HepG2 (cell line): ENCODE measurements around the gene ESYT2. TPM values are rescaled to one million over a fixed set of nuclear protein-coding genes. Genes with fewer than 3 reads are reported as not detected.

ENCODE experiments used
- ATAC-seq: fragments of 200-7000 bp; cut with Tn5 transposase; 3 replicates; pipeline ENCODE4 v1.9.1; 2020; ENCODE audit warnings: mild to moderate bottlenecking, moderate library complexity
- BruUV-seq: library from RNA; stranded (reverse); fragments of 400-500 nt; replicated peaks from 2 replicates; lab custom pipeline; 2021; lab: Mats Ljungman, UMichigan
- CTCF ChIA-PET: fragments of 300-600 bp; formaldehyde crosslinking; extraction: SDS; loops from one replicate; lab custom pipeline; 2021; ENCODE audit warnings: low total read pairs, inconsistent platforms, low intra/inter-chr PET ratio; lab: Yijun Ruan, JAX
- POLR2A ChIA-PET: fragments of 350-600 bp; sonication (Branson Sonifier 250); formaldehyde crosslinking; loops from one replicate; lab custom pipeline; 2020; ENCODE audit warnings: antibody characterized with exemption, inconsistent platforms; lab: Yijun Ruan, JAX
- DNase-seq: peaks from one replicate; pipeline ENCODE4 v3.0.0-alpha.2; 2015; ENCODE audit warnings: low spot score
- FAIRE-seq: peaks from 3 replicates; lab custom pipeline; 2011; peaks lifted over from hg19 to GRCh38; lab: Jason Lieb, UNC
- H2AFZ ChIP-seq: one replicate; pipeline ENCODE4 v1.6.1; 2011; ENCODE audit warnings: low read length, inconsistent platforms
- H3K27ac ChIP-seq: fragments of 300-600 bp; 3 replicates; pipeline ENCODE4 v1.8.0; 2011; ENCODE audit warnings: mixed run types, mild to moderate bottlenecking, mixed read lengths, low read length, inconsistent platforms; ENCODE audit not compliant: insufficient read depth; ENCODE audit errors: extremely low read length
- H3K27me3 ChIP-seq, 2 experiments: fragments of 200-600 bp in 1 of 2; 2 replicates in 1 of 2; 3 replicates in 1 of 2; pipeline versions ENCODE4 v1.6.0 to v1.8.0; 2011; ENCODE audit warnings: low read length in 2 of 2, mild to moderate bottlenecking in 2 of 2, moderate library complexity in 2 of 2, inconsistent platforms in 1 of 2; ENCODE audit not compliant: insufficient read depth in 2 of 2, control insufficient read depth in 1 of 2
- H3K36me3 ChIP-seq, 2 experiments: fragments of 200-600 bp in 1 of 2; replicated peaks in 1 of 2; 2 replicates in 1 of 2; 3 replicates in 1 of 2; pipeline versions ENCODE4 v1.5.1 to v1.8.0; 2011; ENCODE audit warnings: low read length in 2 of 2, inconsistent platforms in 1 of 2; ENCODE audit not compliant: insufficient read depth in 2 of 2, control insufficient read depth in 1 of 2
- H3K4me1 ChIP-seq: 2 replicates; pipeline ENCODE4 v1.5.1; 2012; ENCODE audit warnings: low read length, inconsistent platforms; ENCODE audit not compliant: insufficient read depth
- H3K4me2 ChIP-seq: 2 replicates; pipeline ENCODE4 v1.6.0; 2011; ENCODE audit warnings: low read depth, low read length, inconsistent platforms
- H3K4me3 ChIP-seq, 3 experiments: fragments of 200-600 bp in 1 of 3; sonication (generic), shearing (Covaris generic) in 1 of 3; replicated peaks in 1 of 3; 2 replicates each; pipeline ENCODE4 v1.5.1; 2011 to 2016; ENCODE audit warnings: low read length in 3 of 3, inconsistent platforms in 2 of 3, low read depth in 2 of 3, mild to moderate bottlenecking in 2 of 3, control low read depth in 1 of 3, mixed read lengths in 1 of 3; ENCODE audit not compliant: insufficient read depth in 1 of 3
- H3K79me2 ChIP-seq: one replicate; pipeline ENCODE4 v1.6.1; 2011; ENCODE audit warnings: low read length, inconsistent platforms; ENCODE audit not compliant: insufficient read depth
- H3K9ac ChIP-seq: 2 replicates; pipeline ENCODE4 v1.6.0; 2011; ENCODE audit warnings: mild to moderate bottlenecking, low read depth, low read length, inconsistent platforms; ENCODE audit not compliant: insufficient read depth
- H3K9me3 ChIP-seq: 2 replicates; pipeline ENCODE4 v1.5.1; 2012; ENCODE audit warnings: mild to moderate bottlenecking, low read length
- H4K20me1 ChIP-seq: 2 replicates; pipeline ENCODE4 v1.6.0; 2011; ENCODE audit warnings: inconsistent platforms, mild to moderate bottlenecking, low read length, moderate library complexity; ENCODE audit not compliant: insufficient read depth
- BCL6 ChIP-seq: IDR thresholded peaks from 2 replicates; pipeline ENCODE4 v1.6.1; 2016; ENCODE audit warnings: missing genetic modification reagents, missing compliant biosample characterization
- RAD21 ChIP-seq: fragments of 450-650 bp; formaldehyde crosslinking; IDR thresholded peaks from 2 replicates; pipeline ENCODE4 v1.5.0; 2020; ENCODE audit warnings: mild to moderate bottlenecking
- RARG ChIP-seq: sonication (generic); formaldehyde crosslinking; IDR thresholded peaks from 2 replicates; pipeline ENCODE4 v1.4.0; 2020; ENCODE audit warnings: low read depth, mild to moderate bottlenecking, missing genetic modification reagents
- ZBTB10 ChIP-seq: sonication (generic); formaldehyde crosslinking; IDR thresholded peaks from 2 replicates; pipeline ENCODE4 v1.4.0; 2020; ENCODE audit warnings: missing genetic modification reagents, borderline replicate concordance
- ZFAT ChIP-seq: sonication (generic); formaldehyde crosslinking; conservative IDR thresholded peaks from 2 replicates; pipeline ENCODE4 v1.8.1; 2023; ENCODE audit warnings: missing genetic modification reagents, inconsistent platforms
- ZNF296 ChIP-seq: sonication (generic); formaldehyde crosslinking; conservative IDR thresholded peaks from 2 replicates; pipeline ENCODE4 v1.5.0; 2020; ENCODE audit warnings: mild to moderate bottlenecking, missing genetic modification reagents
- ZNF33A ChIP-seq: sonication (generic); formaldehyde crosslinking; IDR thresholded peaks from 2 replicates; pipeline ENCODE4 v1.5.1; 2020; ENCODE audit warnings: missing genetic modification reagents, mild to moderate bottlenecking, moderate library complexity, borderline replicate concordance
- whole genome bisulfite sequencing: methylation state at CpG from one replicate; pipeline ENCODE4 v1.1.6; 2017; ENCODE audit warnings: low lambda C conversion rate; 5-methylcytosine and 5-hydroxymethylcytosine counted together
- in situ Hi-C: cut with HindIII; loops from 2 replicates; pipeline ENCODE4 v1.10.0; 2017; ENCODE audit warnings: low pct_unique_long_range_greater_than_20kb; ENCODE audit not compliant: extremely low pct_ligation_motif_present
- intact Hi-C: fragments of 100-400 bp; cut with micrococcal nuclease; formaldehyde crosslinking; loops from one replicate; pipeline ENCODE4 v1.10.0; 2022; ENCODE audit not compliant: unreplicated experiment
- polyA plus RNA-seq, 8 experiments: library from polyadenylated mRNA; depleted of rRNA in 3 of 8; stranded (reverse) in 7 of 8; unstranded in 1 of 8; fragments of >200 nt; fragmentation: Illumina TruSeq in 4 of 8; extraction: Trizol in 4 of 8; gene quantifications; 2 replicates each; pipeline versions ENCODE4 v1.2.1 to v1.2.3, GENCODE V29; 2011 to 2016; ENCODE audit warnings: low read depth in 4 of 8, missing spikeins in 1 of 8, mixed read lengths in 1 of 8; ENCODE audit not compliant: insufficient read depth in 1 of 8
- total RNA-seq, 5 experiments: library from RNA; depleted of rRNA; stranded (reverse); fragments of >200 nt; fragmentation: Illumina TruSeq; extraction: Trizol; gene quantifications; 2 replicates each; pipeline ENCODE4 v1.2.3, GENCODE V29; 2016; ENCODE audit warnings: low read depth in 1 of 5

ESYT2 gene
- total and polyA plus RNA-seq, 2 of the 13 experiments (the other 11 are each of a cell fraction or from before 2014, with no cell fraction given): 28.5 to 37.3 TPM

GRCh38 chr7:158831738-158832091 is 2.4 kb upstream of the ESYT2 start (continued):
- TF ChIP-seq ZNF33A (CRISPR knock-in tag): no peak

DNA sequence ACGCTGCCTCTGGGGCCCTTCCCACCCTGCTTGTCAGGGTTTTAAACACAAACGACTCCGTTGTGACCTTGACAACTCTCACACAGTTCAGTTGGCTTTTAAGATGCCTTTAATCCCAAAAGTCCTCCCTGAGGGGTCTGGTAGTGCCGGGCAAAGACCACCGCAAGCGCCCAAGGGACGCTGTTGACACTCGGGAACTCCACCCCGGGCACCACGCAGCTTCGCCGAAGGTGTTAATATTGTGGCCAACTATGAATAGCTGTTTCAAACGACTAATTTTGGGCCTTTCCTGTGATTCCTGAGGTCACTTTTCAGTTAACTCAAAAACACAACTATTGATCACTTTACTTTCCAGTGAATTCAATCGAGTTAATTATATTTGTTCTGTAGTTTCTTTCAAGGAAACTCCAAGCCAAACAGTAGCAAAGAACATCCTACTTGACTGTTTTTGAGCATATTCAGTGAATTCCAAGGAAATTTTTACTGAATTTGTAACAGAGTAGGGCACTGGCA is 958 bp upstream of the ESYT2 start:
- DNase-seq: no peak
- no peak for FAIRE-seq
- Histone ChIP-seq H3K4me1 (peaks cover 44% of the 10 kb centered on the region), H3K9me3 (no peaks in the 10 kb centered on the region), H3K27ac (peak overlapping the region; percentile 90), H2AFZ (no peak overlapping the region), H3K4me2 (peak overlapping the region; percentile 94), H3K36me3 (no peaks in the 10 kb centered on the region), H4K20me1 (peaks cover 10% of the 10 kb centered on the region), H3K9ac (peak overlapping the region; percentile 91), H3K27me3 (no peaks in the 10 kb centered on the region; a peak in 1 of 5 replicates), H3K79me2 (peaks cover 30% of the 10 kb centered on the region), H3K4me3 (peak overlapping the region; percentile 77 to 96 (median 90))
- in situ Hi-C loops: no loop called here
- intact Hi-C loops: no loop called here
- TF ChIP-seq ZBTB10 (CRISPR knock-in tag) (no peak), ZFAT (CRISPR knock-in tag) (0 out of 2 replicates have a peak, but pooled peaks have one; percentile 7), ZNF296 (CRISPR knock-in tag) (no peak), RARG (no peak), RAD21 (CRISPR knock-in tag) (no peak), BCL6 (peak; percentile 25; the same call in 1 of the 2 replicates)
- ChIA-PET CTCF (no interaction called here), POLR2A (interaction anchor here (1.1 to 3.2 kb wide), 8 partner anchors 8 to 147 kb away, joined by 3 to 28 read pairs (median 6); partner anchors contain the start of gene NCAPG2)
- WGBS: under 1% methylated on average over 10 of the region's 14 CpGs
- ATAC-seq: no peak; the same call in 2 of the 3 replicates
- BruUV-seq: no TSS peak
